ENCODE data around the gene RPS6KA3. TPM values are rescaled to one million over a fixed set of nuclear protein-coding genes. Genes with fewer than 3 reads are reported as not detected.

The RPS6KA3 gene
- total RNA-seq, 1 experiment from 2014 or later = 14.6 TPM

GRCh38 chrX:20135944-20136343, 130.8 kb downstream of the RPS6KA3 start:
- no peaks in the 10 kb centered on the region for H3K27me3 Mint-ChIP-seq (ENCODE audit: low read depth)
- H3K9me3 Mint-ChIP-seq = no peaks in the 10 kb centered on the region
- ATAC-seq (no peak), DNase-seq (ENCODE audit: low spot score) (no peak)
- H3K27ac Mint-ChIP-seq = no peak overlapping the region
- H3K36me3 Mint-ChIP-seq = peaks cover 59% of the 10 kb centered on the region
- TF ChIP-seq SMAD3 (CRISPR knock-in tag; IDR thresholded peaks at IDR 0.05; ENCODE audit: borderline replicate concordance) (no peak), ATF1 (CRISPR knock-in tag; IDR thresholded peaks at IDR 0.05) (no peak)
- H3K4me1 Mint-ChIP-seq = peaks cover 14% of the 10 kb centered on the region
- H3K4me3 Mint-ChIP-seq = no peak overlapping the region
- ChIA-PET POLR2A (no interaction called here), CTCF (no interaction called here)

- DNase-seq (ENCODE audit: low spot score) = no peak
- Mint-ChIP-seq H3K9me3 (no peaks in the 10 kb centered on the region), H3K4me1 (no peaks in the 10 kb centered on the region), H3K27me3 (ENCODE audit: low read depth) (no peaks in the 10 kb centered on the region), H3K27ac (no peak overlapping the region), H3K36me3 (peaks cover 53% of the 10 kb centered on the region), H3K4me3 (no peak overlapping the region)
- CTCF ChIA-PET = no interaction called here
- ATAC-seq = no peak
- POLR2A ChIA-PET = no interaction called here
- TF ChIP-seq ZNF512 (CRISPR knock-in tag; IDR thresholded peaks at IDR 0.05; ENCODE audit: borderline replicate concordance) = no peak
- no peak for TF ChIP-seq PRDM15 (CRISPR knock-in tag; IDR thresholded peaks at IDR 0.05)
- TF ChIP-seq NR2C2 (CRISPR knock-in tag; IDR thresholded peaks at IDR 0.05) = no peak
- TF ChIP-seq NFE2L1 (CRISPR knock-in tag; IDR thresholded peaks at IDR 0.05) = no peak
- TF ChIP-seq AFF4 (CRISPR knock-in tag; IDR thresholded peaks at IDR 0.05; ENCODE audit: borderline replicate concordance) = no peak
- TF ChIP-seq ZNF532 (CRISPR knock-in tag; IDR thresholded peaks at IDR 0.05; ENCODE audit: borderline replicate concordance) = no peak
- no peak for TF ChIP-seq E2F5 (CRISPR knock-in tag; IDR thresholded peaks at IDR 0.05)
- no peak for TF ChIP-seq RELA (CRISPR knock-in tag; IDR thresholded peaks at IDR 0.05; ENCODE audit: borderline replicate concordance)
- no peak for TF ChIP-seq FOXJ3 (CRISPR knock-in tag; IDR thresholded peaks at IDR 0.05; ENCODE audit: borderline replicate concordance)
- no peak for TF ChIP-seq ZBTB21 (CRISPR knock-in tag; IDR thresholded peaks at IDR 0.05; ENCODE audit: borderline replicate concordance)
- TF ChIP-seq MAX (CRISPR knock-in tag; IDR thresholded peaks at IDR 0.05) = no peak
- no peak for TF ChIP-seq ERG (CRISPR knock-in tag; IDR thresholded peaks at IDR 0.05)
- no peak for TF ChIP-seq GTF2I (CRISPR knock-in tag; conservative IDR thresholded peaks at IDR 0.05)
- TF ChIP-seq NR1H2 (CRISPR knock-in tag; IDR thresholded peaks at IDR 0.05) = no peak
- TF ChIP-seq ZBTB43 (CRISPR knock-in tag; IDR thresholded peaks at IDR 0.05) = no peak
- TF ChIP-seq SOX15 (CRISPR knock-in tag; IDR thresholded peaks at IDR 0.05) = no peak
Observed at GRCh38 chrX:20132666-20133065, 134.0 kb downstream of the RPS6KA3 start.
